ENCODE results near the gene EFS.

The EFS gene

GRCh38 chr14:23384364-23385080 lies 19.6 kb upstream of the EFS start:
- TF ChIP-seq CTCF (IDR thresholded peaks at IDR 0.05; ENCODE audit: low read depth, low read length), result no peak
- DNase-seq (ENCODE audit: low read depth, low spot score), result no peak
- in situ Hi-C loops (cut with HindIII; ENCODE audit: low sequenced_read_pairs), result no loop called here
- H3K4me3 ChIP-seq (ENCODE audit: low read depth, low read length), result no peak overlapping the region

GRCh38 chr14:23382731-23383440 lies 17.9 kb upstream of the EFS start:
- no peak overlapping the region for H3K4me3 ChIP-seq (ENCODE audit: low read depth, low read length)
- in situ Hi-C loops (cut with HindIII; ENCODE audit: low sequenced_read_pairs), result no loop called here
- no peak for DNase-seq (ENCODE audit: low read depth, low spot score)
- TF ChIP-seq CTCF (IDR thresholded peaks at IDR 0.05; ENCODE audit: low read depth, low read length), result no peak

GRCh38 chr14:23382276-23382675 lies 17.3 kb upstream of the EFS start:
- in situ Hi-C loops (cut with HindIII; ENCODE audit: low sequenced_read_pairs), result no loop called here
- TF ChIP-seq CTCF (IDR thresholded peaks at IDR 0.05; ENCODE audit: low read depth, low read length), result no peak
- no peak for DNase-seq (ENCODE audit: low read depth, low spot score)
- no peak overlapping the region for H3K4me3 ChIP-seq (ENCODE audit: low read depth, low read length)

GRCh38 chr14:23381871-23382270 lies 16.9 kb upstream of the EFS start:
- in situ Hi-C loops (cut with HindIII; ENCODE audit: low sequenced_read_pairs), result no loop called here
- no peak for DNase-seq (ENCODE audit: low read depth, low spot score)
- no peak overlapping the region for H3K4me3 ChIP-seq (ENCODE audit: low read depth, low read length)
- TF ChIP-seq CTCF (IDR thresholded peaks at IDR 0.05; ENCODE audit: low read depth, low read length), result no peak

GRCh38 chr14:23380976-23381375 lies 16.0 kb upstream of the EFS start:
- DNase-seq (ENCODE audit: low read depth, low spot score), result no peak
- in situ Hi-C loops (cut with HindIII; ENCODE audit: low sequenced_read_pairs), result no loop called here
- no peak for TF ChIP-seq CTCF (IDR thresholded peaks at IDR 0.05; ENCODE audit: low read depth, low read length)
- H3K4me3 ChIP-seq (ENCODE audit: low read depth, low read length), result no peak overlapping the region

GRCh38 chr14:23380197-23380914 lies 15.4 kb upstream of the EFS start:
- DNase-seq (ENCODE audit: low read depth, low spot score), result no peak
- in situ Hi-C loops (cut with HindIII; ENCODE audit: low sequenced_read_pairs), result no loop called here
- H3K4me3 ChIP-seq (ENCODE audit: low read depth, low read length), result no peak overlapping the region
- no peak for TF ChIP-seq CTCF (IDR thresholded peaks at IDR 0.05; ENCODE audit: low read depth, low read length)
